Sigmoid colon (tissue), 4 donors: ENCODE measurements around the gene HSPG2.

Experiments used
- CTCF ChIP-seq, 4 experiments: fragments of 450-650 bp in 3 of 4; fragments of 200-600 bp in 1 of 4; IDR thresholded peaks; one replicate each; pipeline ENCODE4 v1.5.1; 2016 to 2019; ENCODE audit warnings: antibody characterized with exemption in 4 of 4, mild to moderate bottlenecking in 3 of 4, moderate library complexity in 2 of 4
- EP300 ChIP-seq, 4 donors: sonication (generic); formaldehyde crosslinking; IDR thresholded peaks; one replicate each; pipeline ENCODE4 v1.6.1; 2017; ENCODE audit warnings: antibody characterized with exemption in 4 of 4
- POLR2A ChIP-seq, 2 donors: fragments of 450-650 bp; IDR thresholded peaks; one replicate each; pipeline ENCODE4 v1.6.1; 2016; ENCODE audit warnings: antibody characterized with exemption in 2 of 2, mild to moderate bottlenecking in 2 of 2, moderate library complexity in 2 of 2

GRCh38 chr1:21926065-21926464 lies 11.0 kb downstream of the HSPG2 start:
- TF ChIP-seq POLR2A (IDR thresholded peaks at IDR 0.05) (no peak), CTCF (IDR thresholded peaks at IDR 0.05) (no peak), EP300 (IDR thresholded peaks at IDR 0.05) (no peak)
